SK-N-SH (cell line): ENCODE measurements around the gene WFIKKN1. TPM values are rescaled to one million over a fixed set of nuclear protein-coding genes. Genes with fewer than 3 reads are reported as not detected.
A peak's percentile ranks its signal among the peaks of the same experiment; 100 is the strongest.

Experiments
- CTCF ChIA-PET: fragments of 300-600, 350-600 bp; formaldehyde crosslinking; extraction: SDS; loops from one replicate; lab custom pipeline; 2021; lab: Yijun Ruan, JAX
- POLR2A ChIA-PET: fragments of 350-600 bp; sonication (Branson Sonifier 250); formaldehyde crosslinking; extraction: SDS; loops from one replicate; lab custom pipeline; 2020; ENCODE audit warnings: antibody characterized with exemption, inconsistent platforms; lab: Yijun Ruan, JAX
- DNase-seq: peaks from one replicate; pipeline ENCODE4 v3.0.0; 2012
- H2AFZ ChIP-seq: fragments of 200-600 bp; sonication (generic); 2 replicates; pipeline ENCODE4 v1.8.1; 2016; ENCODE audit warnings: antibody characterized with exemption, mild to moderate bottlenecking, low read depth
- H3F3A ChIP-seq: fragments of 200-600 bp; sonication (generic); replicated peaks from 2 replicates; pipeline ENCODE3; 2016; ENCODE audit warnings: antibody characterized with exemption, mild to moderate bottlenecking; ENCODE audit not compliant: insufficient read depth
- H3K27ac ChIP-seq, 2 experiments: fragments of 200-500 bp in 1 of 2; fragments of 200-600 bp in 1 of 2; sonication (Bioruptor generic) in 1 of 2; sonication (generic), shearing (Covaris generic) in 1 of 2; 2 replicates each; pipeline versions ENCODE4 v1.5.1 to v1.6.1; 2014 to 2016; ENCODE audit warnings: low read depth in 2 of 2, inconsistent platforms in 1 of 2, low read length in 1 of 2, mild to moderate bottlenecking in 1 of 2, mixed read lengths in 1 of 2
- H3K27me3 ChIP-seq: fragments of 200-600 bp; sonication (generic), shearing (Covaris generic); 2 replicates; pipeline ENCODE4 v1.6.1; 2016; ENCODE audit warnings: mixed run types; ENCODE audit not compliant: insufficient read depth
- H3K36me3 ChIP-seq, 2 experiments: fragments of 200-500 bp in 1 of 2; fragments of 200-600 bp in 1 of 2; sonication (Bioruptor generic) in 1 of 2; sonication (generic) in 1 of 2; replicated peaks in 1 of 2; 2 replicates each; pipeline versions ENCODE3 to v1.5.1; 2014 to 2016; ENCODE audit warnings: low read length in 1 of 2, mild to moderate bottlenecking in 1 of 2; ENCODE audit not compliant: insufficient read depth in 2 of 2, control insufficient read depth in 1 of 2
- H3K4me1 ChIP-seq, 2 experiments: fragments of 200-500 bp in 1 of 2; fragments of 200-600 bp in 1 of 2; sonication (Bioruptor generic) in 1 of 2; sonication (generic), shearing (Covaris generic) in 1 of 2; 2 replicates each; pipeline versions ENCODE4 v1.5.1 to v1.6.1; 2014 to 2016; ENCODE audit warnings: low read depth in 1 of 2, low read length in 1 of 2, mixed run types in 1 of 2; ENCODE audit not compliant: insufficient read depth in 2 of 2, control insufficient read depth in 1 of 2
- H3K4me2 ChIP-seq: fragments of 200-600 bp; sonication (generic), shearing (Covaris generic); 2 replicates; pipeline ENCODE4 v1.6.1; 2017; ENCODE audit warnings: mixed run types
- H3K4me3 ChIP-seq, 2 experiments: fragments of 200-500 bp in 1 of 2; fragments of 200-600 bp in 1 of 2; sonication (Bioruptor generic) in 1 of 2; sonication (generic), shearing (Covaris generic) in 1 of 2; 2 replicates each; pipeline versions ENCODE4 v1.5.1 to v1.8.1; 2014 to 2016; ENCODE audit warnings: low read depth in 2 of 2, inconsistent platforms in 1 of 2, low read length in 1 of 2, mild to moderate bottlenecking in 1 of 2, mixed read lengths in 1 of 2, moderate library complexity in 1 of 2
- H3K79me2 ChIP-seq: fragments of 200-600 bp; sonication (generic); 2 replicates; pipeline ENCODE4 v1.8.1; 2017; ENCODE audit warnings: mild to moderate bottlenecking; ENCODE audit not compliant: insufficient read depth
- H3K9ac ChIP-seq: fragments of 200-600 bp; sonication (generic); 2 replicates; pipeline ENCODE4 v1.6.1; 2017; ENCODE audit warnings: mixed run types
- H3K9me2 ChIP-seq: fragments of 200-600 bp; sonication (generic); 2 replicates; pipeline ENCODE4 v1.6.1; 2017; ENCODE audit warnings: mixed run types
- H3K9me3 ChIP-seq: fragments of 200-600 bp; sonication (generic); 2 replicates; pipeline ENCODE4 v1.6.1; 2017; ENCODE audit warnings: mixed run types, mild to moderate bottlenecking, moderate library complexity
- H4K20me1 ChIP-seq: fragments of 200-600 bp; sonication (generic); 2 replicates; pipeline ENCODE4 v1.6.1; 2017; ENCODE audit warnings: mild to moderate bottlenecking, mixed run types; ENCODE audit not compliant: insufficient read depth
- EP300 ChIP-seq, 2 experiments: IDR thresholded peaks; 2 replicates each; pipeline versions ENCODE4 v1.4.0 to v1.6.1; 2012; ENCODE audit warnings: borderline replicate concordance in 1 of 2, low read depth in 1 of 2, low read length in 1 of 2
- EZH2phosphoT487 ChIP-seq: fragments of 200-600 bp; sonication (generic); IDR thresholded peaks from 2 replicates; pipeline ENCODE4 v1.6.1; 2017; ENCODE audit warnings: low read depth, mixed run types, mild to moderate bottlenecking, antibody characterized with exemption, moderate library complexity, borderline replicate concordance
- JUND ChIP-seq: IDR thresholded peaks from 2 replicates; pipeline ENCODE4 v1.4.0; 2012
- MAX ChIP-seq: IDR thresholded peaks from 2 replicates; pipeline ENCODE4 v1.4.0; 2012; ENCODE audit warnings: low read depth
- MEF2A ChIP-seq: IDR thresholded peaks from 2 replicates; pipeline ENCODE4 v1.4.0; 2012; ENCODE audit warnings: low read depth, borderline replicate concordance
- NFIC ChIP-seq: IDR thresholded peaks from 2 replicates; pipeline ENCODE4 v1.4.0; 2012; ENCODE audit warnings: borderline replicate concordance
- NRF1 ChIP-seq: IDR thresholded peaks from 2 replicates; pipeline ENCODE4 v1.6.1; 2012; ENCODE audit warnings: low read depth, mild to moderate bottlenecking, low read length
- RAD21 ChIP-seq: IDR thresholded peaks from 2 replicates; pipeline ENCODE4 v1.6.1; 2012; ENCODE audit warnings: mild to moderate bottlenecking, low read length
- REST ChIP-seq: IDR thresholded peaks from 2 replicates; pipeline ENCODE4 v1.6.1; 2012; ENCODE audit warnings: mild to moderate bottlenecking, low read depth, low read length, moderate library complexity
- RFX5 ChIP-seq: IDR thresholded peaks from 2 replicates; pipeline ENCODE4 v1.6.1; 2012; ENCODE audit warnings: mild to moderate bottlenecking, improper control_type of control experiment, low read length
- SIN3A ChIP-seq: IDR thresholded peaks from 2 replicates; pipeline ENCODE4 v1.6.1; 2012; ENCODE audit warnings: low read depth, mild to moderate bottlenecking, low read length, moderate library complexity, borderline replicate concordance
- SMC3 ChIP-seq: IDR thresholded peaks from 2 replicates; pipeline ENCODE4 v1.6.1; 2012; ENCODE audit warnings: low read depth, low read length, improper control_type of control experiment
- TEAD4 ChIP-seq: IDR thresholded peaks from 2 replicates; pipeline ENCODE4 v1.4.0; 2012; ENCODE audit warnings: mild to moderate bottlenecking, borderline replicate concordance; ENCODE audit not compliant: insufficient read depth
- USF2 ChIP-seq: fragments of 150-350 bp; IDR thresholded peaks from 2 replicates; pipeline ENCODE4 v1.6.1; 2017; ENCODE audit warnings: antibody characterized with exemption, low read length, low read depth, borderline replicate concordance
- YY1 ChIP-seq: IDR thresholded peaks from 2 replicates; pipeline ENCODE4 v1.4.0; 2012; ENCODE audit warnings: low read depth, mild to moderate bottlenecking
- WGBS: methylation state at CpG from one replicate; pipeline ENCODE4 v1.1.6; 2017; ENCODE audit warnings: low lambda C conversion rate; 5-methylcytosine and 5-hydroxymethylcytosine counted together
- polyA plus RNA-seq, 3 experiments: library from polyadenylated mRNA; depleted of rRNA; stranded (reverse); fragments of >200 nt; gene quantifications; 2 replicates each; pipeline ENCODE4 v1.2.3, GENCODE V29; 2012
- TF ChIP-seq, protein P1 (sequence below): fragments of 200-600 bp; sonication (generic); IDR thresholded peaks from 2 replicates; pipeline ENCODE4 v1.6.1; 2017; ENCODE audit warnings: antibody characterized with exemption, mild to moderate bottlenecking, moderate library complexity
- TF ChIP-seq, protein P2 (sequence below): IDR thresholded peaks from 2 replicates; pipeline ENCODE4; 2012

WFIKKN1 gene
- polyA plus RNA-seq, 1 of the 3 experiments (the other 2 are of a cell fraction), result 0.16 TPM

- 0 out of 2 replicates have a peak overlapping the region, but pooled peaks have one; percentile 37 for H2AFZ ChIP-seq
- TF ChIP-seq MAX, result no peak
- 49% methylated on average over 5 of the region's 6 CpGs for WGBS
Measured at GRCh38 chr16:660132-660458, 29.3 kb downstream of the WFIKKN1 start.

GRCh38 chr16:660459-661183 lies 29.8 kb downstream of the WFIKKN1 start:
- no peaks in the 10 kb centered on the region for H4K20me1 ChIP-seq
- H3K36me3 ChIP-seq, result peaks cover 0 to 44% of the 10 kb centered on the region in 2 experiments
- H3K9ac ChIP-seq, result no peak overlapping the region
- WGBS, result 36% methylated on average over 11 of the region's 43 CpGs
- H3K9me2 ChIP-seq, result no peaks in the 10 kb centered on the region
- H3K79me2 ChIP-seq, result no peaks in the 10 kb centered on the region
- POLR2A ChIA-PET, result interaction anchor here (0.9 to 1.5 kb wide), 7 partner anchors 9 to 72 kb away, joined by 3 to 13 read pairs (median 4); partner anchors contain the start of genes ANTKMT, METRN, METTL26 and STUB1
- peak overlapping the region; percentile 45 to 96 for H3K27ac ChIP-seq
- H3K4me1 ChIP-seq, result peaks cover 3 to 35% of the 10 kb centered on the region in 2 experiments; a peak in 3 of 4 replicates
- H3F3A ChIP-seq, result no peaks in the 10 kb centered on the region
- peak overlapping the region in 1 of 2 experiments; percentile 40; a peak in 2 of 4 replicates for H3K4me3 ChIP-seq
- no peaks in the 10 kb centered on the region for H3K27me3 ChIP-seq
- CTCF ChIA-PET, result interaction anchor here (0.7 to 6.7 kb wide), 17 partner anchors 9 to 269 kb away, joined by 3 to 92 read pairs (median 4); partner anchors contain the start of genes JMJD8, MCRIP2, METRN and RHBDL1
- 0 out of 2 replicates have a peak overlapping the region, but pooled peaks have one; percentile 37 for H2AFZ ChIP-seq
- no peaks in the 10 kb centered on the region for H3K9me3 ChIP-seq
- peak overlapping the region; percentile 63; the same call in 1 of the 2 replicates for H3K4me2 ChIP-seq
- peak; percentile 98 for DNase-seq
- TF ChIP-seq TEAD4, result no peak
- TF ChIP-seq YY1, result 0 out of 2 replicates have a peak, but pooled peaks have one; percentile 43
- no peak for TF ChIP-seq USF2
- TF ChIP-seq EZH2phosphoT487, result no peak
- TF ChIP-seq RFX5, result no peak
- no peak for TF ChIP-seq MEF2A
- TF ChIP-seq NRF1, result peak; percentile 20; the same call in 1 of the 2 replicates
- TF ChIP-seq JUND, result no peak
- peak; percentile 14; the same call in 1 of the 2 replicates for TF ChIP-seq RAD21
- TF ChIP-seq NFIC, result no peak
- TF ChIP-seq SIN3A, result no peak
- TF ChIP-seq, protein P1, sequence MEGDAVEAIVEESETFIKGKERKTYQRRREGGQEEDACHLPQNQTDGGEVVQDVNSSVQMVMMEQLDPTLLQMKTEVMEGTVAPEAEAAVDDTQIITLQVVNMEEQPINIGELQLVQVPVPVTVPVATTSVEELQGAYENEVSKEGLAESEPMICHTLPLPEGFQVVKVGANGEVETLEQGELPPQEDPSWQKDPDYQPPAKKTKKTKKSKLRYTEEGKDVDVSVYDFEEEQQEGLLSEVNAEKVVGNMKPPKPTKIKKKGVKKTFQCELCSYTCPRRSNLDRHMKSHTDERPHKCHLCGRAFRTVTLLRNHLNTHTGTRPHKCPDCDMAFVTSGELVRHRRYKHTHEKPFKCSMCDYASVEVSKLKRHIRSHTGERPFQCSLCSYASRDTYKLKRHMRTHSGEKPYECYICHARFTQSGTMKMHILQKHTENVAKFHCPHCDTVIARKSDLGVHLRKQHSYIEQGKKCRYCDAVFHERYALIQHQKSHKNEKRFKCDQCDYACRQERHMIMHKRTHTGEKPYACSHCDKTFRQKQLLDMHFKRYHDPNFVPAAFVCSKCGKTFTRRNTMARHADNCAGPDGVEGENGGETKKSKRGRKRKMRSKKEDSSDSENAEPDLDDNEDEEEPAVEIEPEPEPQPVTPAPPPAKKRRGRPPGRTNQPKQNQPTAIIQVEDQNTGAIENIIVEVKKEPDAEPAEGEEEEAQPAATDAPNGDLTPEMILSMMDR, result peak; percentile 55
- TF ChIP-seq, protein P2, sequence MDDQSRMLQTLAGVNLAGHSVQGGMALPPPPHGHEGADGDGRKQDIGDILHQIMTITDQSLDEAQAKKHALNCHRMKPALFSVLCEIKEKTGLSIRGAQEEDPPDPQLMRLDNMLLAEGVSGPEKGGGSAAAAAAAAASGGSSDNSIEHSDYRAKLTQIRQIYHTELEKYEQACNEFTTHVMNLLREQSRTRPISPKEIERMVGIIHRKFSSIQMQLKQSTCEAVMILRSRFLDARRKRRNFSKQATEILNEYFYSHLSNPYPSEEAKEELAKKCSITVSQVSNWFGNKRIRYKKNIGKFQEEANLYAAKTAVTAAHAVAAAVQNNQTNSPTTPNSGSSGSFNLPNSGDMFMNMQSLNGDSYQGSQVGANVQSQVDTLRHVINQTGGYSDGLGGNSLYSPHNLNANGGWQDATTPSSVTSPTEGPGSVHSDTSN, result no peak
- TF ChIP-seq SMC3, result peak; percentile 23
- TF ChIP-seq REST, result no peak
- TF ChIP-seq EP300 (IDR thresholded peaks at IDR 0.05; ENCODE audit: borderline replicate concordance in 1 of 2, low read depth in 1 of 2, low read length in 1 of 2), result no peak; a peak in 1 of 4 replicates

More at GRCh38 chr16:660132-660458, 29.3 kb downstream of the WFIKKN1 start:
- Histone ChIP-seq H3K4me1 (peaks cover 3 to 35% of the 10 kb centered on the region in 2 experiments; a peak in 3 of 4 replicates), H3K27me3 (no peaks in the 10 kb centered on the region), H3K27ac (peak overlapping the region; percentile 45 to 96), H4K20me1 (no peaks in the 10 kb centered on the region), H3F3A (no peaks in the 10 kb centered on the region), H3K79me2 (no peaks in the 10 kb centered on the region), H3K9me2 (no peaks in the 10 kb centered on the region), H3K9me3 (no peaks in the 10 kb centered on the region), H3K9ac (no peak overlapping the region), H3K4me3 (peak overlapping the region in 1 of 2 experiments; percentile 40; a peak in 2 of 4 replicates), H3K36me3 (peaks cover 0 to 49% of the 10 kb centered on the region in 2 experiments), H3K4me2 (peak overlapping the region; percentile 63; the same call in 1 of the 2 replicates)
- ChIA-PET POLR2A (interaction anchor here (1.0 to 1.5 kb wide), 5 partner anchors 8 to 71 kb away, joined by 3 to 13 read pairs (median 4); partner anchors contain the start of genes METRN, METTL26 and STUB1), CTCF (interaction anchor here (0.7 to 6.7 kb wide), 13 partner anchors 10 to 88 kb away, joined by 3 to 92 read pairs (median 5); partner anchors contain the start of genes MCRIP2, RHBDL1, STUB1 and WDR24)
- no peak for DNase-seq
